MG63 (cell line): Measurements from ENCODE around the gene PPFIBP2. TPM values are rescaled to one million over a fixed set of nuclear protein-coding genes. Genes with fewer than 3 reads are reported as not detected.

Experiments
- DNase-seq: peaks from one replicate; pipeline ENCODE4 v3.0.0-alpha.2; 2020
- H3K27me3 ChIP-seq: fragments of 250-450 bp; sonication (Bioruptor Pico); 2 replicates; pipeline ENCODE4 v1.5.1; 2020; ENCODE audit warnings: mild to moderate bottlenecking, moderate library complexity
- H3K36me3 ChIP-seq: fragments of 250-450 bp; sonication (Bioruptor Pico); 2 replicates; pipeline ENCODE4 v1.5.1; 2020; ENCODE audit warnings: mild to moderate bottlenecking, moderate library complexity
- H3K4me3 ChIP-seq: fragments of 250-450 bp; sonication (Bioruptor Pico); 2 replicates; pipeline ENCODE4 v1.5.1; 2020; ENCODE audit warnings: mild to moderate bottlenecking, moderate library complexity
- H3K9me3 ChIP-seq: fragments of 250-450 bp; sonication (Bioruptor Pico); 2 replicates; pipeline ENCODE4 v1.5.1; 2020; ENCODE audit warnings: mild to moderate bottlenecking, moderate library complexity
- total RNA-seq: library from RNA; depleted of rRNA; stranded (reverse); fragments of >200 nt; shearing (Covaris generic); gene quantifications from 2 replicates; pipeline ENCODE4 v1.2.3, GENCODE V29; 2014; ENCODE audit warnings: low replicate concordance; rRNA removed

Gene PPFIBP2
- total RNA-seq: 0.12 and 12.3 TPM in 2 replicates

- Histone ChIP-seq H3K9me3 (no peaks in the 10 kb centered on the region), H3K4me3 (peak within 1 kb of the TSS; percentile 67), H3K27me3 (peaks cover 10% of the 10 kb centered on the region), H3K36me3 (no peaks in the 10 kb centered on the region)
- peak; percentile 70 for DNase-seq
Measured at GRCh38 chr11:7513234-7514098, at the start of gene PPFIBP2. Gene PPFIBP2, plus strand, starts transcription at chr11:7513999. Its CDS starts 35,477 bp downstream, at chr11:7549476.

GRCh38 chr11:7467652-7468051, 46.1 kb upstream of the PPFIBP2 start:
- no peaks in the 10 kb centered on the region for H3K9me3 ChIP-seq
- no peaks in the 10 kb centered on the region for H3K36me3 ChIP-seq
- H3K27me3 ChIP-seq: no peaks in the 10 kb centered on the region
- no peak for DNase-seq
- no peak overlapping the region for H3K4me3 ChIP-seq

GRCh38 chr11:7469351-7469865, 44.4 kb upstream of the PPFIBP2 start:
- Histone ChIP-seq H3K27me3 (no peaks in the 10 kb centered on the region), H3K36me3 (no peaks in the 10 kb centered on the region), H3K4me3 (no peak overlapping the region), H3K9me3 (no peaks in the 10 kb centered on the region)
- DNase-seq: no peak

GRCh38 chr11:7471071-7471470, 42.7 kb upstream of the PPFIBP2 start:
- Histone ChIP-seq H3K4me3 (no peak overlapping the region), H3K9me3 (no peaks in the 10 kb centered on the region), H3K27me3 (no peaks in the 10 kb centered on the region), H3K36me3 (no peaks in the 10 kb centered on the region)
- DNase-seq: no peak

- Histone ChIP-seq H3K36me3 (no peaks in the 10 kb centered on the region), H3K4me3 (no peak overlapping the region), H3K27me3 (no peaks in the 10 kb centered on the region), H3K9me3 (no peaks in the 10 kb centered on the region)
- no peak for DNase-seq
Measured at GRCh38 chr11:7473717-7474116, 40.1 kb upstream of the PPFIBP2 start.

- Histone ChIP-seq H3K4me3 (no peak overlapping the region), H3K9me3 (no peaks in the 10 kb centered on the region), H3K27me3 (no peaks in the 10 kb centered on the region), H3K36me3 (no peaks in the 10 kb centered on the region)
- DNase-seq: no peak
Measured at GRCh38 chr11:7480113-7480512, 33.7 kb upstream of the PPFIBP2 start.

- no peak for DNase-seq
- Histone ChIP-seq H3K27me3 (no peaks in the 10 kb centered on the region), H3K9me3 (no peaks in the 10 kb centered on the region)
Measured at GRCh38 chr11:7484131-7484530, 29.7 kb upstream of the PPFIBP2 start.

GRCh38 chr11:7484645-7485044, 29.2 kb upstream of the PPFIBP2 start:
- no peaks in the 10 kb centered on the region for H3K36me3 ChIP-seq
- no peaks in the 10 kb centered on the region for H3K9me3 ChIP-seq
- H3K4me3 ChIP-seq: no peak overlapping the region
- DNase-seq: no peak
- H3K27me3 ChIP-seq: no peaks in the 10 kb centered on the region

More at GRCh38 chr11:7484131-7484530, 29.7 kb upstream of the PPFIBP2 start:
- Histone ChIP-seq H3K4me3 (no peak overlapping the region), H3K36me3 (no peaks in the 10 kb centered on the region)

- no peak for DNase-seq
- Histone ChIP-seq H3K27me3 (no peaks in the 10 kb centered on the region), H3K9me3 (no peaks in the 10 kb centered on the region), H3K36me3 (no peaks in the 10 kb centered on the region), H3K4me3 (no peak within 1 kb of the TSS)
Measured at GRCh38 chr11:7485186-7486097, 28.4 kb upstream of the PPFIBP2 start, which contains the start of gene OLFML1. Gene OLFML1, plus strand, starts transcription at chr11:7485506. Its CDS starts 370 bp downstream, at chr11:7485876.

- no peak for DNase-seq
- Histone ChIP-seq H3K27me3 (no peaks in the 10 kb centered on the region), H3K36me3 (no peaks in the 10 kb centered on the region), H3K4me3 (no peak overlapping the region), H3K9me3 (no peaks in the 10 kb centered on the region)
Measured at GRCh38 chr11:7486098-7486780, 27.6 kb upstream of the PPFIBP2 start.

- H3K27me3 ChIP-seq: no peaks in the 10 kb centered on the region
- no peaks in the 10 kb centered on the region for H3K9me3 ChIP-seq
- H3K36me3 ChIP-seq: no peaks in the 10 kb centered on the region
- no peak overlapping the region for H3K4me3 ChIP-seq
- DNase-seq: no peak
Measured at GRCh38 chr11:7486781-7487140, 27.0 kb upstream of the PPFIBP2 start.

GRCh38 chr11:7487360-7487759, 26.4 kb upstream of the PPFIBP2 start:
- Histone ChIP-seq H3K36me3 (no peaks in the 10 kb centered on the region), H3K27me3 (no peaks in the 10 kb centered on the region), H3K4me3 (no peak overlapping the region), H3K9me3 (no peaks in the 10 kb centered on the region)
- DNase-seq: no peak

- Histone ChIP-seq H3K9me3 (no peaks in the 10 kb centered on the region), H3K36me3 (no peaks in the 10 kb centered on the region), H3K4me3 (no peak overlapping the region), H3K27me3 (no peaks in the 10 kb centered on the region)
- no peak for DNase-seq
Measured at GRCh38 chr11:7488681-7489080, 25.1 kb upstream of the PPFIBP2 start.

GRCh38 chr11:7489376-7489775, 24.4 kb upstream of the PPFIBP2 start:
- H3K4me3 ChIP-seq: no peak overlapping the region
- DNase-seq: no peak
- H3K27me3 ChIP-seq: no peaks in the 10 kb centered on the region
- H3K36me3 ChIP-seq: no peaks in the 10 kb centered on the region
- H3K9me3 ChIP-seq: no peaks in the 10 kb centered on the region

- Histone ChIP-seq H3K27me3 (no peaks in the 10 kb centered on the region), H3K9me3 (no peaks in the 10 kb centered on the region), H3K36me3 (no peaks in the 10 kb centered on the region), H3K4me3 (no peak overlapping the region)
- DNase-seq: peak; percentile 33
Measured at GRCh38 chr11:7490054-7490453, 23.7 kb upstream of the PPFIBP2 start.

- no peak for DNase-seq
- Histone ChIP-seq H3K36me3 (no peaks in the 10 kb centered on the region), H3K9me3 (no peaks in the 10 kb centered on the region), H3K4me3 (no peak overlapping the region), H3K27me3 (no peaks in the 10 kb centered on the region)
Measured at GRCh38 chr11:7490535-7490934, 23.3 kb upstream of the PPFIBP2 start.
